Neural cell (in vitro differentiated cells): ENCODE data around the gene SDK2. TPM values are rescaled to one million over a fixed set of nuclear protein-coding genes. Genes with fewer than 3 reads are reported as not detected.

Source experiments
- H2AFZ ChIP-seq: fragments of 200-600, 300-800 bp; sonication (generic), shearing (Covaris generic); 2 replicates; pipeline ENCODE4 v1.6.0; 2014; ENCODE audit warnings: low read depth, mild to moderate bottlenecking, antibody characterized with exemption, low read length, moderate library complexity
- H3F3A ChIP-seq: fragments of 200-600 bp; shearing (Covaris generic); 2 replicates; pipeline ENCODE4 v1.6.1; 2016; ENCODE audit warnings: mild to moderate bottlenecking, moderate library complexity, mixed read lengths, antibody characterized with exemption, low read length; ENCODE audit not compliant: insufficient read depth, poor library complexity, severe bottlenecking
- H3K27ac ChIP-seq: fragments of 200-600, 300-800 bp; sonication (generic), shearing (Covaris generic); 2 replicates; pipeline ENCODE4 v1.5.1; 2014; ENCODE audit warnings: mild to moderate bottlenecking, low read length, moderate library complexity
- H3K27me3 ChIP-seq: fragments of 300-800, 200-600 bp; sonication (generic), shearing (Covaris generic); 2 replicates; pipeline ENCODE4 v1.6.0; 2014; ENCODE audit warnings: mild to moderate bottlenecking, low read depth, low read length, moderate library complexity; ENCODE audit not compliant: insufficient read depth
- H3K36me3 ChIP-seq: fragments of 300-800, 200-600 bp; sonication (generic), shearing (Covaris generic); 2 replicates; pipeline ENCODE4 v1.5.1; 2014; ENCODE audit warnings: mild to moderate bottlenecking, antibody characterized with exemption, low read length, moderate library complexity; ENCODE audit not compliant: insufficient read depth
- H3K4me2 ChIP-seq: fragments of 300-800, 200-600 bp; sonication (generic), shearing (Covaris generic); 2 replicates; pipeline ENCODE4 v1.6.0; 2014; ENCODE audit warnings: mild to moderate bottlenecking, low read length
- H3K4me3 ChIP-seq: fragments of 300-800, 200-600 bp; sonication (generic), shearing (Covaris generic); 2 replicates; pipeline ENCODE4 v1.5.1; 2014; ENCODE audit warnings: mild to moderate bottlenecking, low read length, moderate library complexity
- H3K79me2 ChIP-seq: fragments of 200-600 bp; shearing (Covaris generic); replicated peaks from 2 replicates; pipeline ENCODE4 v1.6.0; 2014; ENCODE audit warnings: mild to moderate bottlenecking, low read length, moderate library complexity; ENCODE audit not compliant: insufficient read depth
- H3K9ac ChIP-seq: fragments of 300-800, 200-600 bp; sonication (generic), shearing (Covaris generic); 2 replicates; pipeline ENCODE4 v1.6.1; 2016; ENCODE audit warnings: mild to moderate bottlenecking, low read length, mixed read lengths
- H3K9me2 ChIP-seq: fragments of 200-600 bp; shearing (Covaris generic); 2 replicates; pipeline ENCODE4 v1.6.1; 2016; ENCODE audit warnings: mild to moderate bottlenecking, low read length, mixed read lengths; ENCODE audit not compliant: insufficient read depth
- H3K9me3 ChIP-seq: fragments of 200-600, 300-800 bp; sonication (generic), shearing (Covaris generic); 2 replicates; pipeline ENCODE4 v1.6.1; 2016; ENCODE audit warnings: mild to moderate bottlenecking, mixed run types, low read length, moderate library complexity, mixed read lengths
- H4K20me1 ChIP-seq: fragments of 200-600 bp; shearing (Covaris generic); 2 replicates; pipeline ENCODE4 v1.6.1; 2016; ENCODE audit warnings: mild to moderate bottlenecking, mixed run types; ENCODE audit not compliant: insufficient read depth
- EP300 ChIP-seq: fragments of 450-650 bp; conservative IDR thresholded peaks from 2 replicates; pipeline ENCODE4 v1.6.1; 2014; ENCODE audit warnings: antibody characterized with exemption, mild to moderate bottlenecking, moderate library complexity; ENCODE audit not compliant: poor library complexity, severe bottlenecking
- EZH2 ChIP-seq: fragments of 200-600, 300-800 bp; shearing (Covaris generic), sonication (generic); IDR thresholded peaks from 2 replicates; pipeline ENCODE4 v1.6.1; 2014; ENCODE audit warnings: antibody characterized with exemption, low read length, borderline replicate concordance, mild to moderate bottlenecking; ENCODE audit not compliant: insufficient read depth, poor library complexity, severe bottlenecking
- MXI1 ChIP-seq: fragments of 450-650 bp; conservative IDR thresholded peaks from 2 replicates; pipeline ENCODE4 v1.6.1; 2014; ENCODE audit warnings: antibody characterized with exemption, mild to moderate bottlenecking; ENCODE audit not compliant: poor library complexity, severe bottlenecking
- POLR2AphosphoS5 ChIP-seq: IDR thresholded peaks from 2 replicates; pipeline ENCODE4 v1.6.1; 2012
- RAD21 ChIP-seq: fragments of 450-650 bp; conservative IDR thresholded peaks from 2 replicates; pipeline ENCODE4 v1.6.1; 2014; ENCODE audit warnings: antibody characterized with exemption, mild to moderate bottlenecking, moderate library complexity
- REST ChIP-seq: IDR thresholded peaks from 2 replicates; pipeline ENCODE4 v1.6.1; 2012; ENCODE audit warnings: borderline replicate concordance
- SMC3 ChIP-seq: fragments of 450-650 bp; conservative IDR thresholded peaks from 2 replicates; pipeline ENCODE4 v1.6.1; 2014; ENCODE audit warnings: antibody characterized with exemption, mild to moderate bottlenecking, moderate library complexity; ENCODE audit not compliant: poor library complexity
- TAF1 ChIP-seq: IDR thresholded peaks from 2 replicates; pipeline ENCODE4 v1.6.1; 2012; ENCODE audit warnings: low read depth
- polyA plus RNA-seq: library from polyadenylated mRNA; depleted of rRNA; stranded (reverse); fragments of >200 nt; gene quantifications from 2 replicates; pipeline ENCODE4 v1.2.3, GENCODE V29; 2014
- TF ChIP-seq, protein P1 (sequence below): fragments of 450-650 bp; IDR thresholded peaks from 2 replicates; pipeline ENCODE4 v1.5.1; 2014; ENCODE audit warnings: antibody characterized with exemption, mild to moderate bottlenecking, moderate library complexity; ENCODE audit not compliant: poor library complexity, severe bottlenecking

Gene SDK2
- polyA plus RNA-seq, 1 donor from 2014 or later = 0.73 TPM

GRCh38 chr17:73400915-73401545 is 243.2 kb downstream of the SDK2 start:
- no peaks in the 10 kb centered on the region for H4K20me1 ChIP-seq
- no peak overlapping the region for H3K27ac ChIP-seq
- H3F3A ChIP-seq = no peaks in the 10 kb centered on the region
- no peaks in the 10 kb centered on the region for H3K27me3 ChIP-seq
- H3K4me3 ChIP-seq = no peak overlapping the region
- H3K9ac ChIP-seq = no peak overlapping the region
- TF ChIP-seq SMC3 (no peak), TAF1 (no peak), EZH2 (no peak), EP300 (no peak)
- TF ChIP-seq, protein P1, sequence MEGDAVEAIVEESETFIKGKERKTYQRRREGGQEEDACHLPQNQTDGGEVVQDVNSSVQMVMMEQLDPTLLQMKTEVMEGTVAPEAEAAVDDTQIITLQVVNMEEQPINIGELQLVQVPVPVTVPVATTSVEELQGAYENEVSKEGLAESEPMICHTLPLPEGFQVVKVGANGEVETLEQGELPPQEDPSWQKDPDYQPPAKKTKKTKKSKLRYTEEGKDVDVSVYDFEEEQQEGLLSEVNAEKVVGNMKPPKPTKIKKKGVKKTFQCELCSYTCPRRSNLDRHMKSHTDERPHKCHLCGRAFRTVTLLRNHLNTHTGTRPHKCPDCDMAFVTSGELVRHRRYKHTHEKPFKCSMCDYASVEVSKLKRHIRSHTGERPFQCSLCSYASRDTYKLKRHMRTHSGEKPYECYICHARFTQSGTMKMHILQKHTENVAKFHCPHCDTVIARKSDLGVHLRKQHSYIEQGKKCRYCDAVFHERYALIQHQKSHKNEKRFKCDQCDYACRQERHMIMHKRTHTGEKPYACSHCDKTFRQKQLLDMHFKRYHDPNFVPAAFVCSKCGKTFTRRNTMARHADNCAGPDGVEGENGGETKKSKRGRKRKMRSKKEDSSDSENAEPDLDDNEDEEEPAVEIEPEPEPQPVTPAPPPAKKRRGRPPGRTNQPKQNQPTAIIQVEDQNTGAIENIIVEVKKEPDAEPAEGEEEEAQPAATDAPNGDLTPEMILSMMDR = no peak
- H2AFZ ChIP-seq = no peak overlapping the region
- H3K79me2 ChIP-seq = no peaks in the 10 kb centered on the region
- H3K9me2 ChIP-seq = no peaks in the 10 kb centered on the region
- no peaks in the 10 kb centered on the region for H3K36me3 ChIP-seq
- no peaks in the 10 kb centered on the region for H3K9me3 ChIP-seq
- no peak overlapping the region for H3K4me2 ChIP-seq

- TF ChIP-seq, protein P1 = no peak
- no peak for TF ChIP-seq EZH2
- TF ChIP-seq SMC3 = no peak
- TF ChIP-seq RAD21 = no peak
- no peak for TF ChIP-seq TAF1
- no peak for TF ChIP-seq EP300
- no peak for TF ChIP-seq POLR2AphosphoS5
- TF ChIP-seq MXI1 = no peak
- TF ChIP-seq REST = no peak
Measured at GRCh38 chr17:73399056-73399455, 245.2 kb downstream of the SDK2 start.

More at GRCh38 chr17:73399056-73399455, 245.2 kb downstream of the SDK2 start:
- no peak overlapping the region for H3K27ac ChIP-seq
- H3K9ac ChIP-seq = no peak overlapping the region
- no peaks in the 10 kb centered on the region for H3K79me2 ChIP-seq
- no peaks in the 10 kb centered on the region for H3K9me2 ChIP-seq
- H3K9me3 ChIP-seq = no peaks in the 10 kb centered on the region
- H4K20me1 ChIP-seq = no peaks in the 10 kb centered on the region
- no peak overlapping the region for H3K4me2 ChIP-seq
- H3K27me3 ChIP-seq = no peaks in the 10 kb centered on the region
- no peaks in the 10 kb centered on the region for H3F3A ChIP-seq
- no peaks in the 10 kb centered on the region for H3K36me3 ChIP-seq
- no peak overlapping the region for H2AFZ ChIP-seq
- no peak overlapping the region for H3K4me3 ChIP-seq
